NCI-H2196 (cell line): Measurements from ENCODE around the gene NGRN.
"Not testable (repeated sequence)": the region's sequence is repeated elsewhere in the genome, so short reads cannot be mapped to it uniquely, and the experiment has no call there.

Source experiments
- DNase-seq: peaks from one replicate; lab custom pipeline; 2025; ENCODE audit not compliant: unreplicated experiment; lab: John Stamatoyannopoulos, UW

Gene NGRN

DNA sequence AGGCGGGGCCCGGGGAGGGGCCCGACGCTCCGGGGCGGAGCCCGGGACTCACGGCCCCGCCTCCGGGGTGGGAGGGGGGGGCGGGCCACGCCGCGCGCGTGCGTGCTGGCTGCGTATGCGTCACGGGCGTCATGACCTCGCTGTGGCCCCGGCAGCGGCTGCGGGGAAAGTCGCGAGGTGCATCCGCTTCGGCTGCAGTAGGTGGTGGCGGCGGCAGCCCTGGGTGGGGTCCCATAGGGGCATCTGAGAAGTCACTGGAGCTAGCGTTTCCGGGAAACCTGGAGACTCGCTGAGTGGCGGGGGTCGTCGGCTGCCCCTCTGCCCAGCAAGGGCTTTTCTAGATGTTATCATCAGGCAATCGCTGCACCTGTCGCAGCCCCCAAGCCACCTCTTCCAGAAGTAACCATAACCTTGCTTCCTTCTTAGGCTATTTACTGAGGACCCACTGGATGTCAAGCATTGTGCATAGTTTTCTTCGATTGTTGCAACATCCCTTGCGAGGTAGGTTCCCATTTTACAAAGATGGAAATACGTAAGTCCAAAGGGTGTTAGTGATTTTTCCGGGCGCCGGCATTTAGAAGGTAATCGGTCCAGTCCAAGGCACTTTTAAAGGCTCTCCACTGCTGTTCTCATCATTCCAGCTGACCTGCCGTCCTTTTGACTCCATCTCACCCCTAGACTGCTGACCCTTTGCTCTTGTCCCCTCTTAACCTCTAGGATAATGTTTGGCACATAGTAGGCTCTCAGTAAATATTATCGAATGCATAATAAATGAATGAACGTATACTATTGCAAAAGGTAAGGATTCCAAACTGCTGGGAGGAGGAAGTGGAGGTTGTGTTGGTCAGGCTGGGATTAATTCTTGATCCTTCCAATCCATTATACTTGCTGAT is 31.1 kb upstream of the NGRN start, which contains the start of gene GDPGP1:
Gene GDPGP1 (plus strand): TSS at position 114 of the 893 bp plus-strand sequence. CDS start 6,700 bp downstream, outside the sequence.
- DNase-seq: no peak

DNA sequence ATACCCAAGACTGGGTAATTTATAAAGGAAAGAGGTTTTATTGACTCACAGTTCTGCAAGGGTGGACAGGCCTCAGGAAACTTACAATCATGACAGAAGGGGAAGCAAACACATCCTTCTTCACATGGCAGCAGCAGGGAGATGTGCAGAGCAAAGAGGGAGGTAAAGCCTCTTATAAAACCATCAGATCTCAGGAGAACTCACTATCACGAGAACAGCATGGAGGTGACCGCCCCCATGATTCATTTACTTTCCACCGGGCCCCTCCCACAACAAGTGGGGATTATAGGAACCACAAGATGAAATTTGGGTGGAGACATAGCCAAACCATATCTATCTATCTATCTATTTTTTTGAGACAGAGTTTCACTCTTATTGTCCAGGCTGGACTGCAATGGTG is 26.1 kb upstream of the NGRN start:
- no peak for DNase-seq

DNA sequence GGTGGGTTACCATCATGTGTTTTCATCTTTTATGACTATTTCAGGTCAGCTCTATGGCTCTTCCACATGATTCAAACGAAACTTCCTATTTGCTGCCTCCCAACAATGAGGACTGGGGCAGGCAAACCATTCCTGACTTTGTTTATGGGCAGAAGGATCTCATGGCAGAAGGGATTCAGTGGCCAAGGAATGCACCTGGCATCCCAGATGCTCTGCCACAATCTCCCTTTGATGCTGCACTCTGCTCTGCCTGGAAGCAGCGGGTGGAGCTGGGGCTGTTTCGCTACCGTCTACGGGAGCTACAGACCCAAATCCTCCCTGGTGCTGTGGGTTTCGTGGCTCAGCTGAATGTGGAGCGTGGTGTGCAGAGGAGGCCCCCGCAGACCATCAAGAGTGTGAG is 24.6 kb upstream of the NGRN start:
- DNase-seq: no peak

DNA sequence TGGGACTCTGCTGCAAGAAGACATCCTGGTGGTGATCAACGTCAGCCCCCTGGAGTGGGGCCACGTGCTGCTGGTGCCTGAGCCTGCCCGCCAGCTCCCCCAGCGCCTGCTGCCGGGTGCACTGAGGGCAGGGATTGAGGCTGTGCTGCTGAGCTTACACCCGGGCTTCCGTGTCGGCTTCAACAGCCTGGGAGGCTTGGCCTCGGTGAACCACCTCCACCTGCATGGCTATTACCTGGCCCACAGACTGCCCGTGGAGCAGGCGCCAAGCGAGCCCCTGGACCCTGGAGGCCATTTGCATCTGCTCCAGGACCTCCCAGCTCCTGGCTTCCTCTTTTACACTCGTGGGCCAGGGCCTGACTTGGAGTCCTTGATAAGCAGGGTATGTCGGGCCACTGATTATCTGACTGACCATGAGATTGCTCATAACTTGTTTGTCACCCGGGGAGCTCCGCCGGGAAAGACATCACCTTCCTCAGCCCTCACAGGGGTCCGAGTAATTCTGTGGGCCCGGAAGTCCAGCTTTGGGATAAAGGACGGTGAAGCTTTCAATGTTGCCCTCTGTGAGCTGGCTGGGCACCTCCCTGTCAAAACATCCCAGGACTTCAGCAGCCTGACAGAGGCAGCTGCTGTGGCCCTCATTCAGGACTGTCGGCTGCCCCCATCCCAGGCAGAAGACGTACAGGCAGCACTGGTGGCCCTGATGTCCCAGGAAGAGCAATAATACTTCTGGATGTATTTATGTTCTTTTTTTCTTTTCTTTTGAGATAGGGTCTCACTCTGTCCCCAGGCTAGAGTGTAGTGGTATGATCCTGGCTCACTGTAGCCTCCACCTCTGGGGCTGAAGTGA is 23.9 kb upstream of the NGRN start:
- DNase-seq: no peak

DNA sequence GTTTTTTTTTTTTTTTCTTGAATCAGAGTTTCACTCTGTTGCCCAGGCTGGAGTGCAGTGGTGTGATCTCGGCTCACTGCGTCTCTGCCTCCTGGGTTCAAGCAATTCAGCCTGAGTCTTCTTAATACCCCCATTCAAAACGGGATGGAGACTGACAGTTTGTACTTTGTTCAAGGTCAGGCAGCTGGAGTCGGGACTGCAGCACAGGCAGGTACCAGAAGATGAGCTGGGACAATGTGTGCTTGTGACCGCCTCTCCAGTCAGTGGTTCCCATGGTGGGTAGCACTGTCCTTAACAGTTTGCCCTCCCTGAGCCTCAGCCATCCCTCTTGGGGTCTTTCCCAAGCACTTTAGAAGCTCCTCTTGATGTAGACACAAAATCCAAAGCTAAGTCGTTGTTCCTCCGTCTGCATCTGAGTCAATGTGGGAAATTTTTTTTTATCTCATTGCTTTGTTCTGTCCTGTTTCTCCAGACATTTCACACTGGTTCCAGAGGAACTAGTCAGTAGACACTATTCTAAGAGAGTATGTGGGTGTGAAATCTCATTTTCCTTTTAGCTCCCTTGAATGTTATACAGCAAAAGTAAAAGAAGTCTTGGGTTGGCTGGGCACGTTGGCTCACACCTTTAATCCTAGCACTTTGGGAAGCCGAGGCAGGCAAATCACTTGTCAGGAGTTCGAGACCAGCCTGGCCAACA is 21.4 kb upstream of the NGRN start:
- DNase-seq: no peak

DNA sequence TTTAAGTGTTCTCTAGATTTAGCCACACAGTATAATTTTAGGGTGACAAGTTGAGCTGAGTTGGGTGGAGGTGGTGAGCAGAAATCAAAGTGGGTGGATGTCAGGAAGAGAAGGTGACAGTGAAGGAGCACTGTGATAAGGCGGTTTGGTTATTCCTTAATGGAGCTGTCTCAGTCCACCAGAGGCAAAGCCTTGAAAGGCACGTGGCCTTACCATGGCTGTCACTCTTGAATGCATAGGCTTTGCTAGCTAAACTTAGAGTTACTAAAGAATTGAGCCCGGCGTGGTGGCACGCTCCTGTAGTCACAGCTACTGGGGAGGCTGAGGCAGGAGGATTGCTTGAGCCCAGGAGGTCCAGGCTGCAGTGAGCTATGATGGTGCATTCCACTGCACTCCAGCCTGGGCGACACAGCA is 16.7 kb upstream of the NGRN start:
- no peak for DNase-seq

DNA sequence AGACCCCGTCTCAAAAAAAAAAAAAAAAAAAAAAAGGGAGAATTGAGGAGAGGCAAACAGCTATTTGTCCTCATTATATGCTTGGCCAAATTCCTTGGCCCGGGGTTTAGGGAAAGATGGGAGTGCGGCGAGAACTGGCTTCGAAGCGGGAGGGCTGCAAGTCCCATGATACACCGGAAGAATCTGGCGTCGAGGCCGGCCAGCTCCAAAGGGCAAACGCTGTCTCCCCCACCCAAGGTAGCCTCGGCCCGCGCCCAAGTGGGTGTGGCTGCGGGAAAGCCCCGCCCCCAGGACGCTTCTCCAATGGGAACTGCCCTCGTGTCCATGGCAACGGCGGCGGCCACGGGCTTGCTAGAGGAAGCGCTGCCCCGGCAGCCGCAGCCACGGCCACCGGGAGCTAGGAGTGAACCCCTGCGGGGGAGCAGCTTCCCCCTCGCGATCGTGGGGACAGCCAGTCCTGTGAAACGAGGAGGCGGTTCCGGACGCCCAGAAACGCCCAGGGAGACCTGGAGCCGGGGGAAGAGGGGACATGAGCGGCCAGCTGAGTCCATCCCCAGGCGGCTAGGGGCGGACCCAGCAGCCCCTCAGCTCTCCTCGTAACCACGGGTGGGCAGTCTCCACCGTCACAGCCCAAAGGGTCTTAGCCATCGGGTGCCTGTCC is 16.1 kb upstream of the NGRN start, which contains the start of gene TTLL13:
Gene TTLL13 (plus strand): TSS at position 354 of the 661 bp plus-strand sequence. CDS start 1,075 bp downstream, outside the sequence.
- peak; percentile 87 for DNase-seq

DNA sequence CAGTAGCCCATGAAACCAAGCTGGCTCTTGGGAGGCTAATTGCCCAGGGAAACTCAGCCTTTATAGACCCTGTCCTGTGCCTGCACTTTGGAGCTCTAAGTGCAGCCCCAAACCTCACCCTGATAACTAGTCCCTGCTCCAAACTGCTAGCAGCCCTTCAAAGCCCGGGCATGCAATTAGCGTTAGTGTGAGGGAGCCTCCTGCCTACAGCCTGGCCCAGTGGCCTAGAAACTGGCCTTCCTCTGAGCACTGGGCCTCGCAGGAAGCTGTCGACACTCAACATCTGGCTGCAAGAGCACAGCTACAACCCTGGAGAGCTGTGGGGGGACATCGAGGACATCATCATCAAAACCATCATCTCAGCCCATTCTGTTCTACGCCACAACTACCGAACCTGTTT is 7.7 kb upstream of the NGRN start:
- no peak for DNase-seq

DNA sequence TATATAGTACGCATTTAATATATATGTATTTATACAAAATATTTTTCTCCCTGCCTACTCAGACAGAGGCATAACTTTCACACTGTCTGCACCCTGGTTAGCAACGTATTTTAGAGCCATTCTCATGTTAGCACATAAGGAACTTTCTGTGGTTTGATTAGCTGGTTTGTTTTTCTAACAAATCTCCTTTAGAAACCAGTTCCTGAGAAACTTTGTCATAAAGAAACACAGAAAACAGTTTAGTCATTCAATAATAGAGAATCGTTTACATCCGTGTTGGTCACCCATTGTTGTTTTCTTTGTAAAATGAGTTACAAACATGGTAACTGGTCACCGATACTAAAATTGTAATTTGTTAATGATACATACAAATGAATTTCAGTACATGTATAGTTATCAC is 5.9 kb upstream of the NGRN start:
- DNase-seq: no peak

DNA sequence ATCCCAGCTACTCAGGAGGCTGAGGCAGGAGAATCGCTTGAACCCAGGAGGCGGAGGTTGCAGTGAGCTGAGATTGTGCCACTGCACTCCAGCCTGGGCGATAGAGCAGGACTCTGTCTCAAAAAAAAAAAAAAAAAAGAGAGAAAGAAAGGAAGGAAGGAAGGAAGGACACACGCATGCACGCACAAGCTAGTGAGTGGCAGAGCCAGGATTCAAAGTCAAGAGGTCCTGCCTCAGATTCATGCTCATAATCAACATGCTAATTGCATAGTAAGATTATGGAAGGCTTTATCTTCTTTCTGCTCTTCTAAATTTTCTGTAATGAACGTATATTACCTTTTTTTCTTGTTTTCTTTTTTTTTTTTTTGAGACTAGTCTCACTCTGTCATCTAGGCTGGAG is 4.7 kb upstream of the NGRN start:
- not testable (repeated sequence) for DNase-seq

DNA sequence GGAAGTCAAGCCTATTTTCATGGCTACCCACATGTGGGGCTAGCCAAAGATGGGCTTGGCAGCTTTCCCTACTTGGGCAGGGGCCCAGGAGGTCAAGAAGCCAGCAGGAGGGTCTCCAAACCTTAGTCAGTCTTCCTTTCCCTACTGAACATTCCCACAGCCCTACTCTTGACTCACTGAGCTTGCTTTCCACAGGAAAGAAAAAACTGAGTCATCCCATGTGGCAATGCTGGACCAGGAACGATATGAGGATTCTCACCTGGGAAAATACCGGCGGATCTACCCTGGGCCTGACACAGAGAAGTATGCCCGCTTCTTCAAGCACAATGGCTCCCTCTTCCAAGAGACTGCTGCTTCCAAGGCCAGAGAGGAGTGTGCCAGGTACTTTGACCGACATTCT is 3.7 kb upstream of the NGRN start:
- no peak for DNase-seq

DNA sequence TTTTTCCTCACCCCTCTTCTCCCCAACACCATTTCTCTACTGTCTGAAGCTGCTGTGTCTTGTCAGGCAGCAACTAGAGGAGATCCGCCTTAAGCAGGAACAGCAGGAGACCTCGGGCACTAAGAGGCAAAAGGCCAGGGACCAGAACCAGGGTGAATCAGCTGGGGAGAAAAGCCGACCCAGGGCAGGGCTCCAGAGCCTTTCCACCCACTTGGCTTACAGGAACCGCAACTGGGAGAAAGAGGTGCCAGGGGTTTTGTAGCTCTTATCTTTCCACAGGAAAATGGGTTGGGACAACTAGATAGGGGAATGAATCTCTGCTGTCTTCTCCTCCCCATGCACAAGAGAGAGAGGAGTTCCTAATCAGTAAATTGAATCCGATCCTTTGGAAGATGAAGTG is 3.0 kb upstream of the NGRN start:
- no peak for DNase-seq

DNA sequence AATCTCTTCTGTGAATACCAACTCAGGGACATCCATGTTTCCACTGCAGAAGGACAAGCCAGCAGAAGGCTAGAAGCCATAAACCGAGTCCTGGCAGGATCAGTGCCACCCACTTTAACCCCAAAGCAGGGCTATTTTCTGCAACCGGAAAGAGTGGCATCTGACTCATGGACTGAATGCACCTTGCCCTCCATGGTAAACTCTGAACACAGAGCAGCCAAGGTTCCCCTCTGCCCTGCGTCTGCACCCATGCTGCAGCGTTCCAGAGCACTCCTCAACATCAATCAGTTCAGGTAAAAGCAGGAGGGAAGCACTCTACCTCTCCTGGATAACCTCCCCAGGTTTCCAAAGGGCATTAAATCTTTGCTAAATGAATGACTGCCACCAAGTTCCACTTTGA is 801 bp upstream of the NGRN start:
- no peak for DNase-seq

DNA sequence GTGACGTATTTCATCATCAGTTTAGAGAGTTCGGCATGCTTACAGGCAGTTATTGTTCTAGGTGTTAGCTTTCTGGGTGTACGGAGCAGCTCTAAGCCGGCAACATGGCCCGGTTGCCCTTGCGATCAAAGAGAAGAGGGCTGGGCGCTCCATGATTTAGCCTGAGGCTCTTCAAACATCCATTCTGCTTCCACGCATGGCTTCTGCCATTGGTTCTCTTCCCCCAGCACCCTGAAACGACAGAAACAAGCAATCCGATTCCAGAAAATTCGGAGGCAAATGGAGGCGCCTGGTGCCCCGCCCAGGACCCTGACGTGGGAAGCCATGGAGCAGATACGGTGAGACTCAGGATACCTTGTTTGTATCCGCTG is 574 bp downstream of the NGRN start:
- peak; percentile 11 for DNase-seq

DNA sequence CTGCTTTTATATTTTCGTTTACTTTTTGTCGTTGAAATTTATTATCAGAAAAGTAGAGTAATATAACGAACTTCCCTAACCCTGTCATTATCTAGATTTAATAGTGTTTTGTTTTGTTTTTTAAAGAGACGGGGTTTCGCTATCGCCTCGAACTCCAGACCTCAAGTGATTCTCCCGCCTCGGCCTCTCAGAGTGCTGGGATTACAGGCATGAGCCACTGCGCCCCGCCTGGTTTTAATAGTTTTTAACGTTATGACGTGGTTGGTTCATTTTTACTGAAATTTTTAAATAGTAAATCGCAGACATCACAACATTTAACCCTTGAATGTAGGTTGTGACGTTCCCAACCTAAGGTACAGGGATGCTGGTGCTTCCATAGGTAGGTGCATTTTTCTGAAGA is 1.0 kb downstream of the NGRN start:
- no peak for DNase-seq

DNA sequence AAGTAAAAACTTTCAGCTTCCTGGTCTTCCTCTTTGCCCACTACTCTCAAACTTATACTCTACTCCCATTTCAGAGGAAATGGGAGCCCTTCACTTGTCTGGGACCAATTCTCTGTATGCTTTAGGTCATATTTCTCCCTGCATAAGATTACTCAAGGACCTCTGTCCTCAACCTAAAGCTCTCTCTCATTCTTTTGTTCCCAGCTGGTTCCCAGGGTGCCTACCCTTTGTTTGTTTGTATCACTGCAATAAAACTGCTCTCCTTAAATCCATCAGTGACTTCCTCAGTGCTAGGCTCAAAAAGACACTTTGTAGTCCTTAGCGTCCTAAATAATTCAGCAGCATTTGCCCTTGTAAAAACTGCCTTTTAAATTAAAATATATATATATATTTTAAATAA is 2.9 kb downstream of the NGRN start:
- DNase-seq: no peak

DNA sequence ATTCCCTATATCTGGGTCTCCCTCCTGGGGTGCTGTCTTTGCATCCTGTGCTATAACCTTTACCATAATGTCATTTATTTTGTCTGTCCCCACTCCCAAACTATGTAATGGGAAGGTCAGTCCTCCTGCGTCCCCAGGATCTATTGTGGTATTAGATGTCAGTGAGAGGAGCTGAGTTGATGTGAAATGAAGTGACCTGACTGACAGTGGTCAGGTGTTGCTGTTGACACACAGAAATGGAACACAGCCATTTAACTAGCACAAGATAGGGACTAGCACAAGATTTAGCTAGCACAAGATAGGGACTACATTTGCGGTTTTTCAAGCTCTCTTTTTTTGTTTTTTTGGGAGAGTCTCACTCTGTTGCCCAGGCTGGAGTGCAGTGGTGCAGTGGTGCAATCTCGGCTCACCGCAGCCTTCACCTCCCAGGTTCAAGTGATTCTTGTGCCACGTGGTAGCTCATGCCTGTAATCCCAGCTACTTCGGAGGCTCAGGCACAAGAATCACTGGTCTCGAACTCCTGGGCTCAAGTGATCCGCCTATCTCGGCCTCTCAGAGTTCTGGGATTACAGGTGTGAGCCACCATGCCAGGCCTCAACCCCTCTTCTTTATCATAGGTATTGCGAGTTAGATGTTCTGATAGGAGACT is 5.2 kb downstream of the NGRN start:
- no peak for DNase-seq

DNA sequence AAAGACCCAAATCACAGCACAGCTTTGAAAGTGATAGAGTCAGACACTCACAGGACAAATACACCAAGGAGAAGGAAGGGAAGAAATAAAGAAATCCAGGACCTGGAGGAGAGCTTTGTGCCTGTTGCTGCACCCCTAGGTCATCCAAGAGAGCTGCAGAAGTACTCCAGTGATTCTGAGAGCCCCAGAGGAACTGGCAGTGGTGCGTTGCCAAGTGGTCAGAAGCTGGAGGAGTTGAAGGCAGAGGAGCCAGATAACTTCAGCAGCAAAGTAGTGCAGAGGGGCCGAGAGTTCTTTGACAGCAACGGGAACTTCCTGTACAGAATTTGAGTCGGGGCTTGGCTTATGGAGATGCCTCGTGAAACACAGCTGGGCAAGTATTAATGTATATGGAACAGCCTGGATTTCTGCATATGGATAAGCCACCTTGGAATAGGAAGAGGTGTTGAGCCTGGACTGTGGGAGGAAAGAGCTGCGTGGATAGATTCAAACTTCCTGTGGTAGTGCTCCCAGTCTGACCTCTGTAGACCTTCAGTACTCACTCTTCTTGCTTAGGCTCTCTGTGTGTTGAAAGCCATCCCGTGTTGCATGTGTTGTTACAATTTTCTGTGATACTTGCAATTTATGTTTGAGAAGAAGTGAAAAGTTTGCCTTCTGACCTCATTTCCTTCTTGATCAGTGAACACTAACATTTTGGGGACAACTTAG is 6.1 kb downstream of the NGRN start:
- DNase-seq: no peak

DNA sequence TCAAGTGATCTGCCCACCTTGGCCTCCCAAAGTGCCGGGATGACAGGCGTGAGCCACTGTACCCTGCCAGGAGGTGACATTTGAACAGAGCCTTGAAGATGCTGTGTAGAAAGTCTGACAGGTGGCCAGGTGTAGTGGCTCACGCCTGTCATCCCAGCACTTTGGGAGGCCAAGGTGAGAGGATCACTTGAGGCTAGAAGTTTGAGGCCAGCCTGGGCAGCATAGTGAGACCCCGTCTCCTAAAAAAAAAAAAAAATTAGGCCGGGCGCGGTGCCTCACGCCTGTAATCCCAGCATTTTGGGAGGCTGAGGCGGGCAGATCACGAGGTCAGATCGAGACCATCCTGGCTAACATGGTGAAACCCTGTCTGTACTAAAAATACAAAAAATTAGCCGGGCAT is 13.0 kb downstream of the NGRN start:
- DNase-seq: not testable (repeated sequence)

DNA sequence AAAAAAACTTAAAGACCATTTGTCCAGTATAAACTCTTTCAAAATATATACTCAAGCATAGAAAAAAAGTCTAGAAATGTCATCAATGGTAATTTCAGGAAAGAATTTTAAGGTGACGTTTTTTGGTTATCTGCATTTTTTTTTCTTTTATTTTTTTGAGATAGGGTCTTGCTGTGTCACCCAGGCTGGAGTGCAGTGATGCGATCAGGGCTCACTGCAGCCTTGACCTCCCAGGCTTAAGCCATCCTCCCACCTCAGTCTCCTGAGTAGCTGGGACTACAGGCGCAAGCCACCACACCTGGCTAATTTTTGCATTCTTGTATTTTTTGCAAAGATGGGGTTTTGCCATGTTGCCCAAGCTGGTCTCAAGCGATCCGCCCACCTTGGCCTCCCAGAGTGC is 15.3 kb downstream of the NGRN start:
- DNase-seq: not testable (repeated sequence)
